Measurements from ENCODE around the gene PRPSAP1. TPM values are rescaled to one million over a fixed set of nuclear protein-coding genes. Genes with fewer than 3 reads are reported as not detected.

Gene PRPSAP1
- total RNA-seq, 1 experiment from 2014 or later, result 77.5 TPM

DNA sequence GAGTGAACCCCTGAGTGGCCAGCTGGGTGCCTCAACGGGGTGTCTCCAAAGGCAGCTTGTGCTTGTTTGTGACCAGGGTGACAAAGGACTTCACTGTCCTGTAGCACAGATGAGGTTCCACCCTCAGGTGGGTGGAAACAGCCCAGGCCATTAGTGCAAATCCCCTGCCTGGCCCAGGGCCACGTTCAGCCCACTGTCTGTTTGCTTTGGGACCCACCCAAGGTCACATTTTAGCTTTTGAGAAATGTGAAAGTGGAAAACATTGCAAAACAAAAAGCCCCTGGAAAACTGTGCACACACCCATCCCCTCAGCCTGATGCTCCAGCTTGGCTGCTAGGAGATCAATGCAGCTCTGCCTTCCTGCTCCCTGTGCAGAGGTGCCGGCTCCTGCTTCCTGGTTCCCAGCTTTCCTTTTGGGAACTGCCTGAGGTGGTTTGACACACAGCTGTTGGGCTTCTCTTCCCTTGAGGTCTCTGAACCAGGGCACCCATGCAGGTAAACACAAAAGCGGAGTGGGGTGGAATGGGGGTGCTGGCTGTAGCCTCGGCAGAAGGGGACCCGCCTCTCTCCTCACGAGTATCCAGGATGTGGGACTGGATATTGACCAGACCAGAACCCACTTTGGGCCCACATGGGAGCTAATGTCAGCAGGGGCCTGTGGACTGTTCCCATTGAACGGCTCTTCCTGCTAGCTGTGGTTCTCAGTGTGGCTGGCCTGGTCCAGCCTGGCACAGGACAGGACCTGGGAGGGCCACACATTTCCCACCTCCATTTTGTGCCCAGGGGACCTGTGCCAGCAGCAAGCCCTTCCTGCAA is 22.8 kb upstream of the PRPSAP1 start:
- Histone ChIP-seq H3K27me3 (replicated peaks; ENCODE audit: insufficient read depth, low read depth, low read length, poor library complexity) (no peaks in the 10 kb centered on the region), H3K4me1 (ENCODE audit: insufficient read depth, low read length, poor library complexity, severe bottlenecking) (no peaks in the 10 kb centered on the region), H3K4me3 (ENCODE audit: low read depth, low read length, poor library complexity, severe bottlenecking) (no peak overlapping the region), H3K27ac (ENCODE audit: low read depth, low read length, poor library complexity, severe bottlenecking) (no peak overlapping the region), H3K9me3 (ENCODE audit: low read depth, low read length, poor library complexity, severe bottlenecking) (no peaks in the 10 kb centered on the region), H3K36me3 (ENCODE audit: insufficient read depth, low read length, poor library complexity, severe bottlenecking) (no peaks in the 10 kb centered on the region)
- ChIA-PET POLR2A (ENCODE audit: low non-redundant PET) (no interaction called here), CTCF (no interaction called here)
- DNase-seq (ENCODE audit: low spot score), result no peak
- intact Hi-C loops (cut with micrococcal nuclease; ENCODE audit: unreplicated experiment), result no loop called here
- no TSS peak for BruUV-seq (replicated peaks)
- TF ChIP-seq, protein P1, sequence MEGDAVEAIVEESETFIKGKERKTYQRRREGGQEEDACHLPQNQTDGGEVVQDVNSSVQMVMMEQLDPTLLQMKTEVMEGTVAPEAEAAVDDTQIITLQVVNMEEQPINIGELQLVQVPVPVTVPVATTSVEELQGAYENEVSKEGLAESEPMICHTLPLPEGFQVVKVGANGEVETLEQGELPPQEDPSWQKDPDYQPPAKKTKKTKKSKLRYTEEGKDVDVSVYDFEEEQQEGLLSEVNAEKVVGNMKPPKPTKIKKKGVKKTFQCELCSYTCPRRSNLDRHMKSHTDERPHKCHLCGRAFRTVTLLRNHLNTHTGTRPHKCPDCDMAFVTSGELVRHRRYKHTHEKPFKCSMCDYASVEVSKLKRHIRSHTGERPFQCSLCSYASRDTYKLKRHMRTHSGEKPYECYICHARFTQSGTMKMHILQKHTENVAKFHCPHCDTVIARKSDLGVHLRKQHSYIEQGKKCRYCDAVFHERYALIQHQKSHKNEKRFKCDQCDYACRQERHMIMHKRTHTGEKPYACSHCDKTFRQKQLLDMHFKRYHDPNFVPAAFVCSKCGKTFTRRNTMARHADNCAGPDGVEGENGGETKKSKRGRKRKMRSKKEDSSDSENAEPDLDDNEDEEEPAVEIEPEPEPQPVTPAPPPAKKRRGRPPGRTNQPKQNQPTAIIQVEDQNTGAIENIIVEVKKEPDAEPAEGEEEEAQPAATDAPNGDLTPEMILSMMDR (conservative IDR thresholded peaks at IDR 0.05; ENCODE audit: low read depth, low read length), result no peak
- no peak for TF ChIP-seq EZH2 (IDR thresholded peaks at IDR 0.05; ENCODE audit: borderline replicate concordance, low read depth, low read length, poor library complexity, severe bottlenecking)

GRCh38 chr17:76371656-76372628 is 18.2 kb upstream of the PRPSAP1 start:
- H3K27ac ChIP-seq (ENCODE audit: low read depth, low read length, poor library complexity, severe bottlenecking), result no peak overlapping the region
- POLR2A ChIA-PET (ENCODE audit: low non-redundant PET), result no interaction called here
- BruUV-seq (replicated peaks), result no TSS peak
- intact Hi-C loops (cut with micrococcal nuclease; ENCODE audit: unreplicated experiment), result no loop called here
- no peaks in the 10 kb centered on the region for H3K36me3 ChIP-seq (ENCODE audit: insufficient read depth, low read length, poor library complexity, severe bottlenecking)
- H3K4me1 ChIP-seq (ENCODE audit: insufficient read depth, low read length, poor library complexity, severe bottlenecking), result no peaks in the 10 kb centered on the region
- H3K9me3 ChIP-seq (ENCODE audit: low read depth, low read length, poor library complexity, severe bottlenecking), result no peaks in the 10 kb centered on the region
- H3K27me3 ChIP-seq (replicated peaks; ENCODE audit: insufficient read depth, low read depth, low read length, poor library complexity), result no peaks in the 10 kb centered on the region
- DNase-seq (ENCODE audit: low spot score), result no peak
- CTCF ChIA-PET, result no interaction called here
- TF ChIP-seq, protein P1 (conservative IDR thresholded peaks at IDR 0.05; ENCODE audit: low read depth, low read length), result no peak
- no peak for TF ChIP-seq EZH2 (IDR thresholded peaks at IDR 0.05; ENCODE audit: borderline replicate concordance, low read depth, low read length, poor library complexity, severe bottlenecking)
- H3K4me3 ChIP-seq (ENCODE audit: low read depth, low read length, poor library complexity, severe bottlenecking), result no peak overlapping the region

DNA sequence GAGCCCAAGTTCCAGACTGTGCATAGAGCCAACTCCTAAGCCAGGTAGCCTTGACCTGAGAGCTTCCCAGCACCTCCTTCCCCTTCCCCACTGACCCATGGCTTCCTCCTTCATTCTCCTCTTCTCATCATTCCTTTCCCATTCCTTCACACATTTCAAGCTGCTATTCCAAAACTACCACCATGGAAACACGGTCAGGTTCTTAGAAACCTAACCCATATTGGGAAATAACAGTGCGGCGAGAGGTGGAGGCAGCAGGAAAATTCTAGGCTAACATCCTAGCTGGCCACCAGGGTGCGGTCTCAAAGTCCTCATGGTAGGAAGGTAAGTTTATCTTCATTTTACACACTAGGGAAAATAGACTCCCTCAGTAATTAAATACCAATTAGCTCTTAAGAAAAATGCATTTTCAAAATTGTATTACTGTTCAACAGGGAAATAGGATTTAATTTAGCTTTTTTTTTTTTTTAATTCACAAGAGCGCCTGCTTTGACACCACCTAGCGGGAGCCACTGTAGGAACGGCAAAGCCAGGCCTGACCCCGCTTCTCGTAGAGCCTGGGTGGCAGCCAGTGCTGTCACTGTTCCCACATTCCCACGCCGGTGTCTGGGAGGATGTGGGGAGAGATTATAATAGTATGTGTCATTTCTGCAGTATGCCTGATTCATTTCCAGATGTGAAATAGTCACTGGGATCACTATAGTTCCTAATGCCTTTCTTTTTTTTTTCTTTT is 16.7 kb upstream of the PRPSAP1 start:
- CTCF ChIA-PET, result interaction anchor here (0.6 kb wide), 1 partner anchor 1081 kb away, joined by 3 read pairs; no protein-coding TSS in a partner anchor
- no peaks in the 10 kb centered on the region for H3K27me3 ChIP-seq (replicated peaks; ENCODE audit: insufficient read depth, low read depth, low read length, poor library complexity)
- no peaks in the 10 kb centered on the region for H3K36me3 ChIP-seq (ENCODE audit: insufficient read depth, low read length, poor library complexity, severe bottlenecking)
- H3K4me3 ChIP-seq (ENCODE audit: low read depth, low read length, poor library complexity, severe bottlenecking), result no peak overlapping the region
- intact Hi-C loops (cut with micrococcal nuclease; ENCODE audit: unreplicated experiment), result no loop called here
- H3K9me3 ChIP-seq (ENCODE audit: low read depth, low read length, poor library complexity, severe bottlenecking), result no peaks in the 10 kb centered on the region
- no peak overlapping the region for H3K27ac ChIP-seq (ENCODE audit: low read depth, low read length, poor library complexity, severe bottlenecking)
- TF ChIP-seq, protein P1 (conservative IDR thresholded peaks at IDR 0.05; ENCODE audit: low read depth, low read length), result peak; percentile 58
- no peak for TF ChIP-seq EZH2 (IDR thresholded peaks at IDR 0.05; ENCODE audit: borderline replicate concordance, low read depth, low read length, poor library complexity, severe bottlenecking)
- peak; percentile 37 for DNase-seq (ENCODE audit: low spot score)
- POLR2A ChIA-PET (ENCODE audit: low non-redundant PET), result no interaction called here
- H3K4me1 ChIP-seq (ENCODE audit: insufficient read depth, low read length, poor library complexity, severe bottlenecking), result no peaks in the 10 kb centered on the region
- BruUV-seq (replicated peaks), result no TSS peak
